IMR-90 (cell line): ENCODE data around the gene PDZD2.

Experiments used
- BHLHE40 ChIP-seq: fragments of 150-350 bp; IDR thresholded peaks from 2 replicates; pipeline ENCODE4 v1.6.1; 2016; ENCODE audit warnings: mild to moderate bottlenecking, low read depth, low read length
- CHD1 ChIP-seq: IDR thresholded peaks from 2 replicates; pipeline ENCODE4 v1.6.1; 2012; ENCODE audit warnings: low read depth, low read length, improper control_type of control experiment
- CTCF ChIP-seq: conservative IDR thresholded peaks from 2 replicates; pipeline ENCODE4 v1.5.1; 2012; ENCODE audit warnings: mild to moderate bottlenecking, low read depth, low read length, improper control_type of control experiment
- ELK1 ChIP-seq: fragments of 150-350 bp; IDR thresholded peaks from 2 replicates; pipeline ENCODE4 v1.6.1; 2016; ENCODE audit warnings: low read depth, mild to moderate bottlenecking, low read length, moderate library complexity, borderline replicate concordance
- FOS ChIP-seq: fragments of 150-350 bp; IDR thresholded peaks from 2 replicates; pipeline ENCODE4 v1.6.1; 2016; ENCODE audit warnings: low read depth, low read length
- MAFK ChIP-seq: IDR thresholded peaks from 2 replicates; pipeline ENCODE4 v1.6.1; 2012; ENCODE audit warnings: low read depth, low read length, improper control_type of control experiment
- POLR2A ChIP-seq: IDR thresholded peaks from 2 replicates; pipeline ENCODE4 v1.6.1; 2012; ENCODE audit warnings: mild to moderate bottlenecking, low read depth, low read length
- RAD21 ChIP-seq: IDR thresholded peaks from 2 replicates; pipeline ENCODE4 v1.6.1; 2012; ENCODE audit warnings: low read length, improper control_type of control experiment
- RCOR1 ChIP-seq: IDR thresholded peaks from 2 replicates; pipeline ENCODE4 v1.6.1; 2012; ENCODE audit warnings: mild to moderate bottlenecking, low read length, improper control_type of control experiment; ENCODE audit not compliant: insufficient replicate concordance

- TF ChIP-seq BHLHE40 (no peak), FOS (no peak), CTCF (no peak), RCOR1 (no peak), MAFK (no peak), CHD1 (no peak), POLR2A (no peak), ELK1 (no peak), RAD21 (no peak)
Observed at GRCh38 chr5:32136342-32136741, 497.4 kb downstream of the PDZD2 start.
